HG02678 (cell line): Measurements from ENCODE around the gene HNRNPAB.
"Not testable (repeated sequence)": the region's sequence is repeated elsewhere in the genome, so short reads cannot be mapped to it uniquely, and the experiment has no call there.

ENCODE experiments used
- ATAC-seq: cut with Tn5 transposase; IDR thresholded peaks from one replicate; pipeline ENCODE4 v1.9.1; 2021; ENCODE audit warnings: mild to moderate bottlenecking, moderate library complexity; ENCODE audit not compliant: unreplicated experiment

The HNRNPAB gene

DNA sequence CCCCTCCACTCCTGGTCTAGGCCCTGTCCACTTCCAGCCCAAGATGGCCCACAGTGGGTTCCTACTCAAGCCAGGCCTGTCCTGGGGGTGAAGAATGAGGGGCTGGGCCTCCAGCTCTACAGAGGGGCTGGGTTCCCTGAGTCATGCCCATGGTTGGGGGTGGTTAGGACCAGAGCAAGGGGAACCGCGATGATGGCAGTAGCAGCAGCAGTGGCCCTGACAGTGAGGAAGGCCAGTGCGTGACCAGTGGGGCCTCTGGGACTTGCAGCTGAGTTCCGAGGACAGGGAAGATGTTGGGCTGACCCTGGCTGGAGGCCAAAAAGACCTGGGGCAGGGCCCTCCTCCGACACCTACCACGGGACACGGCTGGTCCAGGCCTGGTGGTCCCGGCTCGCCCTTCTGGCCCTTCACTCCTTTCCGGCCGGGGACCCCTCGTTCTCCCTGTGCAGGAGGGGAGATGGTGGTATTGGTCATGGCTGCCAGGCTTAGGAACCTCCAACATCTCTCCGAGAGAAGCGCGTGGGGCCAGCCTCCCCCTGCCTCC lies 37.4 kb downstream of the HNRNPAB start:
- no peak for ATAC-seq

DNA sequence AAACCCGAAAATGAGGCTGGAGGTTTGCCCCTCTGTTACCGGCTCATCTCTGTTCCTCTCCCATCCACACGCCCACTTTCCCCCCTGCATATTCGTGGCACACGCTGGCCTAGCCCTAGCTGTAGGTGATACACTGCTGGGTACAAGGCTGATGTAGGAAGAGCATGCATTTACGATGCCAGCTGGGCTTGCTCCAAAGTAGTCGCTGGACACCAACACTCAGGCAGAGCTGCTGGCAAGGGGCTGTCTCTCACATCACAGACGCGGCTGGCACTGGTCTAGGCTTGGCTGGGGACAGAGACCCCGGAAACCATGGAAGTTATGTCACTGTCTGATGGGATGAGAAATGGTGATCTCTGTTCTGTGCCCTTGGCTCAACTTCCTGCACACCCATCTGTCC lies 38.1 kb downstream of the HNRNPAB start:
- ATAC-seq, result no peak

DNA sequence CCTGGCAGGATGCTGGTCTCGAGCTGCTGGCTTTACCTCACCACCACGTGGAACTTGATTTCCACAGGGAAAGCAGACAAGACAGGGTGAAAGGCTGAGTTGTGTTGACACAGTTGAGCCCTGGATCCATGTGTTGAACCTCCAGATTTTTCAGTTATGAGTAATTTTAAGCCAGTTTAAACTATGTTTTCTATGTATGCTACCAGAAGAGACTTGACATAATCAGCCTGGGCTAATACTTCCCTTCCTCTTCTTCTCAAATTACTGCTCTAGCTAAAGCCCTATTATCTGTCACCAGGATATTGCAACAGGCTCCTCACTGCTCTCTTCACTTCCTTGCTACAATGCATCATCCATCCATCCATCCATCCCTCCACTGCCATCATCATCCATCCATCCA lies 40.2 kb downstream of the HNRNPAB start:
- no peak for ATAC-seq

DNA sequence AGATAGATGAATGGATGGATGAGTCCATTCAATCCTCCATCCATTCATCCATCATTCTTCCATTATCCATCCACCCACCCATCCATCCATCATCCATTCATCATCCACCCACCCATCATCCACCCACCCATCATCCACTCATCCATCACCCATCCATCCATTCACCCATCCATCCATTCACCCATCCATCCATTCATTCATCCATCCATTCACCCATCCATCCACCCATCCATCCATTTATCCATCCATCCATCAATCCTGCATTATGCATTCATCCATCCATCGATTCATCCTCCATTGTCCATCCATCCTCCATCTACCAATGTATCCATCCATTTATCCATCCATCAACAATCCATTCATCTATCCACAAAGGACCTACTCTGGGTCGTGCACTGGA lies 41.1 kb downstream of the HNRNPAB start:
- ATAC-seq, result no peak

DNA sequence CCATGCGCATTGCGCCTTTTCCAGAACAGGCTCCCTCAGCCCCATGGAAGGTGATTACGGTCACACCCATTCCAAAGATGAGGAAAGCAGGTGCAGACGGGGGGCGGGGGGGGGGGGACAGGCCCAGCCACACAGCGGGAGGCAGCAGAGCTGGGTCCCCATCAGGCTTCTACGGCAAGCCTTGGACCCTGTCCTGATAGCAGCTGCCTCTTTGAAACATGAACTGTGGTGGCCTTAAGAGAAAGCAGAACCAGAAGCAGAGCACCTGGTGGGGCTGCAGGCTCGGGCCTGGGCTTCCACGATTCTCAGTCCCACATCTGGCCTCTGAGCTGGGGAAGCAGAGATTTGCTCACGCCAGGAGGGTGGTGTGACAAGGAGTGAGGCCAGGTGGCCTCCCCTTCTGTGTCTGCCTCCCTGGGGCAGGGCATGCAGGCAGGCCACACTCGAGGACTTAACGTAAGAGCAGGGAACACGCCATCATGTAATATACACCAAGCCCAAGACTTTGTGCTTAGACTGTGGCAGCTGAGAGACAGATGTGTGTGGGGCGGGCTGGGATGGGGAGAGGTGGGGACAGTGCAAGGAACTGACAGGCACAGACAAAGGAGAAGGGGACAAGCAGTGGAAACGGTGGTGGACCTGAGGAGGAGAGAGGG lies 42.4 kb downstream of the HNRNPAB start:
- no peak for ATAC-seq

DNA sequence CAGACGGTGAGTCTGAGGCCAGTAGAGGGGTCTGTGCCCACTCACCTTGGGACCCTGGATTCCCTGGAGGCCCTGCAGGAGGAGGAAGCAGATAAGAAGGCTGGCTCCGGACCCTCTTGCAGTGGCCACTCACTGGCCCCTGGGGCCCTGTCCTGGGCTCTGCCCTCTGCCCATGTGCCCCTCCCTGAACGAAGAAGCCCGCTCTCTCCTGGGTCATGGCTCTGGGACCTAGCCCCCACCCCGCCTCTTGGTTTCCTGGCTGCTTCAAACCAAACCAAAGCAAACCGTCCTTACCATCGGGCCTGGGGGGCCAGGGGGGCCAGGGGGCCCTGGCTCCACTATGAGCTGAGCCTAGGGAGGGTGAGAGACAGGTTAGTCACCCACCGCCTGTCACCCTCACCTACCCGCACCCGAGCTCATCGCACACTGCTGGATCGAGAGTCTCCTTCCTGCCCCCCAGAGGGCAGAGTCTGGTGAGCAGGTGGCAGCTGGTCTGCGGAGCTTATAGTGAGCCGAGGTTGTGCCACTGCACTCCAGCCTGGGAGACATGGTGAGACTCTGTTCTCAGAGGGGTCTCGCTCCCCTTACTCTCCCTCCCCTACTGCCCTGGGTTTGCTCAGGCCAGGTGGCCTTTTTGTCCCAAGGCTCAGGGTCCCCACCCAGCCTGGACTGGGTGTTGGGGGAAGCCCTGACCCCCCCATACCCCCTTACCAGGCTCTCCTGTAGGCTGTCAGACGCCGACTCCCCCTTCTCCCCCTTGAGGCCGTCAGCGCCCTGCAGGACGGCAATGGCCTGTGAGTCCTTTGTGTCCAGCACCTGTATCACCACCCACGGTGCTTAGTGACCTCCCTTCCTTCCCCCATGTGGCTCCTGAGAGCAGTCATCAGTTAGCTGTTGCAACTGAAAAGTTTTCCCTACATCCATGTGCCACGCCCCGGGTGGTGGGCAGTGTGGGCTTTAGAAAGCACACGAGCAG lies 43.4 kb downstream of the HNRNPAB start:
- no peak for ATAC-seq

DNA sequence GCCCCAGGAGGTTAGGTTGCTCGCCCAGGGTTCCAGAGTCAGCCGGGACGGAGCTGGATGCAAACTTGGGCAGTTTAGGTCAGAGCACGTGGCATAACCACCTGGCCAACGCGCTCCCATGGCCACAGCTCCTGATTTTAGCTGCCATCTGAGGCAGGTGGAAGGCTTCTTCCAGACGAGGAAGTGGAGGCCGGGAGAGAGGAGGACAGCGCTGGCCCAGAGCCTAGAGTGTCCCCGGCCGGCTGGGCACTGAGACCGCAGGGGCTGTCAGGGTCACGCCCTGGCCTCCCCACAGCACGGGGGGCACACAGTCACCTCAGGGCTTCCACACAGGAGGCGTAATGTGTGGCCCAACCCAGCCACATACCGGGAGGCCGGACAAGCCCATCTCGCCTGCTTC lies 44.4 kb downstream of the HNRNPAB start:
- no peak for ATAC-seq

DNA sequence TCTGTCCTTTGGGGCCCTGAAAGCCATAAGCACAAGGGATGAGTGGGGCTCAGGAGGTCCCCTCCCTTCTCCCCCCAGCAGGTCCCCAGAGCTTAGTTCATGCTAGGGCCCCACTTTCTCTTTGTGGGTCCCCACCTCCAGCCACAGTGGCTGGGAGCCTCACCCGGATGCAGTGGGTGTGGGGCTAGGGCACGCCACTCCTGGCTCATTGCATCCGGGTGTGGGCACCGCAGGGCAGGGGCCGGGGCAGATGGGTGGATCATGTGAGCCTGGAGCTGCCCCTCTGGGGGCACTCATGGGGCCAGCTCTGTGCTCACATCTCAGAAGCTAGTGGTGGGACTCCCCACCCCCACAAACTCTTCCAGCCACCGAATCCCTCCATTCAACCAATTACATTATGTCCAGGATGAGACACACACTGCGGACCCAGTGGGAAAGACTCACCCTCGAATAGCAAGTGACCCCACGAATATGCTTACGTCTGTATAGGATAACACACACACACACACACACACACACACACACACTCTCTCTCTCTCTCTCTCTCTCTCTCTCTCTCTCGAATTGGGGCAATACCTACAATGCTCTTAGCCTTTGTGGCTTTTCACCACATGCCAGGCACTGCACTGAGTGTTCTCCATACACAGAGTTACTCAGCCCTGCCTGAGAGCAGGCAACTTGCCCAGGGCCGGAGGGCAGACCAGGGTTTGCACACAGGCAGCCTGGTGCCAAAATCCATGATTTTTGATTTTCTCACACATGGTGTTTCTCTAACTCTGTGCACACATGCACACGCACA lies 45.1 kb downstream of the HNRNPAB start:
- no peak for ATAC-seq

DNA sequence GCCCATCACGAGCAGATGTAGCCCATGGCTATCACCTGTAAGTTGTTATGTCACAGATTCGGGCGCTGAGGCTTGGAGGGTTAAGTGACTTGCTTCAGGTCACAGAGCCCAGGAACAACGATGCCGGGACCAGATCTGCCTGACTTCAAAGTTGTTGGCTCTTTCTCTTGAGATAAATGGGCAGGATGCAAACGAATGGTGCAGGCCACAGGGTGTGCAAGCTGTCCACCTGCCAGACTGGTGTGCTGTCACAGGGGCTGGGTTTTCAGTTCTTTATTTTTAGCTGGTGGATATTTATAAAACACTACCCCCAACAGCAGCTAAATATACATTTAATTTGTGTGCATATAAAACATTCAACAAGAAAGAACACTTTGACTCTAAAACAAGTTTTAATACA lies 45.9 kb downstream of the HNRNPAB start:
- no peak for ATAC-seq

DNA sequence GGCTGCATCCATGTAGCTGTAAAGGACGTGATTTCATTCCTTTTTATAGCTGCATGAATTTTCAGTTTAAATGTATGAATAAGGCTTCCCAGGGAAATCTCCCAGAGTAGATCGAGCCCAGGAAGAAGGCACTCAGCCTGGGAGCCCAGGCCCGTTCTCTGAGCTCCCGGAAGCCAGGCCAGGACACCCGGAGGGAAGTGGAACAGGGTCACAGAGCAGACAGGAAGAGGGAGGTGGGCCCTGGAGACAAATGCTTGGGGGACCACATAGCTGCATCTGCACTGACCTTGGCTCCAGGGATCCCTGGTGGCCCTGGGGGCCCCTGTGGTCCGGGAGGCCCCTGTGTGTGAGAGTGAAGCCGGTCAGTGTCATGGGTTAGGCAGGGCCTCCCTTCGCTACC lies 47.9 kb downstream of the HNRNPAB start:
- ATAC-seq, result no peak

DNA sequence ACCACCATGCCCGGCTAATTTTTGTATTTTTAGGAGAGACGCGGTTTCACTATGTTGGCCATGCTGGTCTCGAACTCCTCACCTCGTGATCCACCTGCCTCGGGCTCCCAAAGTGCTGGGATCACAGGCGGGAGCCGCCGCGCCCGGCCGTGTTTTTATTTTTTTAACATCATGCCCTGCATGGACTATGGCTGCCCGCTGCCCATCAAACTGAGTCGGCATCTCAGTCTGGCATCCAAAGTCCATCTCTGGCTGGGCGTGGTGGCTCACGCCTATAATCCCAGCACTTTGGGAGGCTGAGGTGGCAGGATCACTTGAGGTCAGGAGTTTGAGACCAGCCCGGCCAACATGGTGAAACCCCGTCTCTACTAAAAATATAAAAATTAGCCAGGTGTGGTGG lies 49.3 kb downstream of the HNRNPAB start:
- not testable (repeated sequence) for ATAC-seq

DNA sequence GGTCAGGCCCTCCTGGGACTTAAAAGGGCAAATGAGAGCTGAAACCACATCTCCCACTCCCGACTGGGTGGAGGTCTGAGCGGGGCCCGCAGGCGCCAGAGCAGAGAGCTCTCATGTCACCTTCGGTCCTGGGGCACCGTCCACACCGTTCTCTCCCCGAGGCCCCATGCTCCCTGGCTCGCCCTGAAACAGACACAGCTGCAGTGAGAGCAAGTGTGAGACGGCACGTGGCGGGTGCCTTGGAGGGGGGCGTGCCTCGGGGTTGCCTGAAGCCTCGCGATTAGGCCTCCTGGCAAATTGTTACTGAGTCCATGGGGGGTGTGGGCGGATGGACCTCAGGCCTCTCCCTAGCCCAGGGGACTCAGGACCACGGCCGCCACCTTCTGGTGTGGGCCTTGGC lies 52.4 kb downstream of the HNRNPAB start:
- ATAC-seq, result no peak

DNA sequence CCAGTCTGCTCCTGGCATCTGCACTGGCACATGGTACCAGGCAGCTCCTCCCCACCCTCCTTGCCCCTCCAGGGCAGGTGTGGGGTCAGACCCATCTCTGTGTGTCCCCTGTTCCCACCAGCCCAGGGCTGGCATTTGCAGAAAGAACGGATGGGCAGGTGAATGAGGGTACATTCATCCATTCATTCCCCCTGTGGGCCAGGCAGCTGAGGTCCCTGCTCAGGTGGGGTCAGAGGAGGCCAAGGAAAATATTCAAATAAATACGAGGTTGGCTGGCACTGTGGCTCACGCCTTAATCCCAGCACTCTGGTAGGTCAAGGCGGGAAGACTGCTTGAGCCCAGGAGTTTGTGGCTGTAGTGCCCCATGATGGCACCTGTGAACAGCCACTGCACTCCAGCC lies 53.3 kb downstream of the HNRNPAB start:
- ATAC-seq, result no peak

DNA sequence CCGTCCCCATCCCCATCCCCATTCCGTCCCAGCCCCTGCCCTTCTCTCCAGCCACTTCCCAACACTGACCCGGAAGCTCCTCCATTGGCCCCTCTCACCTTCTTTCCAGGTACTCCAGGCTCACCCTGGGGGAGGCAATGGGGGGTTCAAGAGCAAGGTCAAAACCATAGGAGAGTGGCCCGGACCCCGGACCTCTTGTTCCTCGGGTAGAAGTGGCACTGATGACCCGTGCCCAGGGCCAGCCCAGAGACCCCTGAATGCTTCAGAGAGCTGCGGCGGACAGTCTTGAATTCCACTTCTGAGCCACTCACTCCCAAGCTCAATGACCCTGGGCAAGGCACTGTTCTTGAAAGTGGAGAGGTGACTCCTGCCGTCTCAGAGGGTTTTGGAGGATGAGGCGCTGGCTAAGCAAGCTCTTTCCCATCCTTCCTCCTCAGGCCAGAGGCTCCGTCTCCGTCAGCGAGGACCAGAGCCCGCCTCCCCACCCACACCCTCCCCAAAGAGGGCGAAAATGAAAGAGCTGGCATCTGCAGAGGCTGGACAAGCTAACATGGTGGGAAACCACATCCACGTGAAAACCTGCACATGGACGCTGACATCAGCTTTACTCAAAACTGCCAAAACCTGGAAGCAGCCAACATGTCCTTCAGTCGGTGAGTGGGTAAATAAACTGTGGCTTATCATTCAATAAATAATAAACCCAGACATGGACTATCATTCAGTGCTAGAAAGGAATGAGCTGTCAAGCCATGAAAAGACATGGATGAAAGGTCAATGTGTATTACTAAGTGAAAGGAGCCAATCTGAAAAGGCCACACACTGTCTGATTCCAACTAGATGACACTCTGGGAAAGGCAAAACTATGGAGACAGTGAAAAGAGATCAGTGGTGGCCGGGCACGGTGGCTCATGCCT lies 55.5 kb downstream of the HNRNPAB start:
- no peak for ATAC-seq
